GM23338 (cell line): ENCODE results near the gene TNRC18. TPM values are rescaled to one million over a fixed set of nuclear protein-coding genes. Genes with fewer than 3 reads are reported as not detected.

Experiments used
- ATAC-seq: fragments of 200-7000 bp; cut with Tn5 transposase; 3 replicates; pipeline ENCODE4 v1.9.1; 2020
- DNase-seq: peaks from one replicate; pipeline ENCODE4 v3.0.0-alpha.2; 2015; ENCODE audit warnings: low spot score
- H2AFZ ChIP-seq: fragments of 200-600 bp; sonication (generic); 2 replicates; pipeline ENCODE4 v1.8.0; 2016; ENCODE audit warnings: antibody characterized with exemption, mild to moderate bottlenecking, moderate library complexity
- H3F3A ChIP-seq: fragments of 200-600 bp; sonication (generic); replicated peaks from 2 replicates; pipeline ENCODE4 v1.8.0; 2017; ENCODE audit warnings: antibody characterized with exemption, mixed run types, low read depth
- H3K27ac ChIP-seq: fragments of 200-600 bp; sonication (generic); 2 replicates; pipeline ENCODE4 v1.6.1; 2016; ENCODE audit warnings: low read depth
- H3K27me3 ChIP-seq: fragments of 200-600 bp; sonication (generic); 2 replicates; pipeline ENCODE4 v1.8.0; 2016; ENCODE audit warnings: mild to moderate bottlenecking, mixed run types, moderate library complexity; ENCODE audit not compliant: insufficient read depth
- H3K36me3 ChIP-seq: fragments of 200-600 bp; sonication (generic); 2 replicates; pipeline ENCODE4 v1.8.0; 2016; ENCODE audit warnings: mild to moderate bottlenecking; ENCODE audit not compliant: insufficient read depth
- H3K4me1 ChIP-seq: fragments of 200-600 bp; sonication (generic); 2 replicates; pipeline ENCODE4 v1.8.0; 2016; ENCODE audit warnings: mild to moderate bottlenecking, moderate library complexity; ENCODE audit not compliant: insufficient read depth
- H3K4me2 ChIP-seq: fragments of 200-600 bp; sonication (generic); 2 replicates; pipeline ENCODE4 v1.7.1; 2017; ENCODE audit warnings: mixed run types
- H3K4me3 ChIP-seq: fragments of 200-600 bp; sonication (generic); 2 replicates; pipeline ENCODE4 v1.6.1; 2016; ENCODE audit warnings: mixed run types
- H3K79me2 ChIP-seq: fragments of 200-600 bp; sonication (generic); replicated peaks from 2 replicates; pipeline ENCODE4 v1.8.0; 2017; ENCODE audit warnings: mild to moderate bottlenecking; ENCODE audit not compliant: insufficient read depth
- H3K9me2 ChIP-seq: fragments of 200-600 bp; sonication (generic); 2 replicates; pipeline ENCODE4 v1.8.0; 2017; ENCODE audit not compliant: insufficient read depth
- H4K20me1 ChIP-seq: fragments of 200-600 bp; sonication (generic); replicated peaks from 2 replicates; pipeline ENCODE4 v1.8.0; 2017; ENCODE audit warnings: mild to moderate bottlenecking; ENCODE audit not compliant: insufficient read depth
- H3K27ac Mint-ChIP-seq: 2 replicates; pipeline ENCODE4 v1.8.0; 2020; ENCODE audit warnings: inconsistent platforms, mild to moderate bottlenecking, moderate library complexity, mixed read lengths
- H3K27me3 Mint-ChIP-seq: 3 replicates; pipeline ENCODE4 v1.8.0; 2022; ENCODE audit warnings: low read depth, mild to moderate bottlenecking, moderate library complexity, mixed read lengths, inconsistent platforms; ENCODE audit not compliant: insufficient read depth, poor library complexity
- H3K36me3 Mint-ChIP-seq: 3 replicates; pipeline ENCODE4 v1.8.0; 2021; ENCODE audit warnings: low read depth, mild to moderate bottlenecking, inconsistent platforms, moderate library complexity, mixed read lengths
- H3K4me1 Mint-ChIP-seq: 3 replicates; pipeline ENCODE4 v1.8.0; 2020; ENCODE audit warnings: mild to moderate bottlenecking, inconsistent platforms, mixed read lengths
- H3K4me3 Mint-ChIP-seq: 3 replicates; pipeline ENCODE4 v1.8.0; 2021; ENCODE audit warnings: moderate library complexity, mild to moderate bottlenecking, inconsistent platforms, mixed read lengths
- H3K9me3 Mint-ChIP-seq: 3 replicates; pipeline ENCODE4 v1.8.0; 2020; ENCODE audit warnings: moderate library complexity, mild to moderate bottlenecking, inconsistent platforms, mixed read lengths
- CREB1 ChIP-seq: fragments of 250-450 bp; sonication (Bioruptor Pico); IDR thresholded peaks from 2 replicates; pipeline ENCODE4 v1.5.0; 2020; ENCODE audit warnings: low read depth, mild to moderate bottlenecking, moderate library complexity
- ETS1 ChIP-seq: IDR thresholded peaks from 2 replicates; pipeline ENCODE4 v1.6.1; 2016; ENCODE audit warnings: antibody characterized with exemption
- EZH2 ChIP-seq: fragments of 200-600 bp; sonication (generic); IDR thresholded peaks from one replicate; pipeline ENCODE4 v1.8.0; 2017; ENCODE audit warnings: antibody characterized with exemption, mild to moderate bottlenecking, low read depth; ENCODE audit not compliant: unreplicated experiment
- EZH2phosphoT487 ChIP-seq: fragments of 200-600 bp; sonication (generic); IDR thresholded peaks from one replicate; pipeline ENCODE4 v1.8.1; 2018; ENCODE audit warnings: antibody characterized with exemption; ENCODE audit not compliant: unreplicated experiment
- JUNB ChIP-seq: IDR thresholded peaks from one replicate; pipeline ENCODE4 v1.6.1; 2016; ENCODE audit warnings: antibody characterized with exemption; ENCODE audit not compliant: unreplicated experiment
- STAT1 ChIP-seq: IDR thresholded peaks from one replicate; pipeline ENCODE4 v1.6.1; 2016; ENCODE audit warnings: antibody characterized with exemption; ENCODE audit not compliant: unreplicated experiment
- ZNF331 ChIP-seq: fragments of 250-450 bp; sonication (Bioruptor Pico); IDR thresholded peaks from 2 replicates; pipeline ENCODE4 v1.5.0; 2020; ENCODE audit warnings: low read depth, mild to moderate bottlenecking, moderate library complexity
- ZNF462 ChIP-seq: fragments of 250-450 bp; sonication (Bioruptor Pico); IDR thresholded peaks from 2 replicates; pipeline ENCODE4 v1.5.0; 2020; ENCODE audit warnings: mild to moderate bottlenecking, moderate library complexity
- polyA plus RNA-seq: library from polyadenylated mRNA; unstranded; fragments of >200 nt; fragmentation: Nextera tagmentation; extraction: Ambion mirVana; gene quantifications from 2 replicates; pipeline ENCODE4 v1.2.1, GENCODE V29; 2016
- total RNA-seq: library from RNA; depleted of rRNA; stranded (reverse); fragments of >200 nt; shearing (Covaris generic); gene quantifications from 2 replicates; pipeline ENCODE4 v1.2.3, GENCODE V29; 2014

The TNRC18 gene
- total and polyA plus RNA-seq, 2 experiments from 2014 or later = 2.1 to 17.5 TPM

- no peak for TF ChIP-seq ZNF462 (CRISPR knock-in tag)
- TF ChIP-seq ZNF331 = no peak
Measured at GRCh38 chr7:5362466-5362865, 61.2 kb downstream of the TNRC18 start (continued).

GRCh38 chr7:5361446-5362127 is 62.0 kb downstream of the TNRC18 start:
- no peak overlapping the region for H3K27ac ChIP-seq
- H3K4me3 Mint-ChIP-seq = no peak overlapping the region
- H3K4me1 ChIP-seq = no peaks in the 10 kb centered on the region
- H3K36me3 ChIP-seq = no peaks in the 10 kb centered on the region
- H3K27me3 ChIP-seq = no peaks in the 10 kb centered on the region
- DNase-seq = no peak
- no peak overlapping the region for H3K4me3 ChIP-seq
- H3K4me2 ChIP-seq = no peak overlapping the region
- peaks cover 7% of the 10 kb centered on the region; the same call in 2 of the 3 replicates for H3K4me1 Mint-ChIP-seq
- H3K79me2 ChIP-seq = no peaks in the 10 kb centered on the region
- H2AFZ ChIP-seq = no peak overlapping the region
- H3K36me3 Mint-ChIP-seq = peaks cover 4% of the 10 kb centered on the region; the same call in 2 of the 3 replicates
- no peaks in the 10 kb centered on the region for H3K9me3 Mint-ChIP-seq
- peaks cover 6% of the 10 kb centered on the region for H3K27me3 Mint-ChIP-seq
- no peak for ATAC-seq
- H3K9me2 ChIP-seq = no peaks in the 10 kb centered on the region
- H3K27ac Mint-ChIP-seq = no peak overlapping the region
- H3F3A ChIP-seq = no peaks in the 10 kb centered on the region
- no peaks in the 10 kb centered on the region for H4K20me1 ChIP-seq
- TF ChIP-seq JUNB (no peak), ETS1 (no peak), CREB1 (CRISPR knock-in tag) (no peak), ZNF462 (CRISPR knock-in tag) (no peak), STAT1 (no peak), EZH2phosphoT487 (no peak), EZH2 (no peak), ZNF331 (no peak)
